ENCODE results near the gene ANKRD63.

ANKRD63 gene, protein sequence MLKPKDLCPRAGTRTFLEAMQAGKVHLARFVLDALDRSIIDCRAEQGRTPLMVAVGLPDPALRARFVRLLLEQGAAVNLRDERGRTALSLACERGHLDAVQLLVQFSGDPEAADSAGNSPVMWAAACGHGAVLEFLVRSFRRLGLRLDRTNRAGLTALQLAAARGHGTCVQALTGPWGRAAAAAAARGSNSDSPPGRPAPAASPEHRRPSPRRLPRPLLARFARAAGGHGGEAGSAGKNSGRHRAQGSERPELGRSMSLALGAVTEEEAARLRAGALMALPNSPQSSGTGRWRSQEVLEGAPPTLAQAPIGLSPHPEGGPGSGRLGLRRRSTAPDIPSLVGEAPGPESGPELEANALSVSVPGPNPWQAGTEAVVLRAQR

DNA sequence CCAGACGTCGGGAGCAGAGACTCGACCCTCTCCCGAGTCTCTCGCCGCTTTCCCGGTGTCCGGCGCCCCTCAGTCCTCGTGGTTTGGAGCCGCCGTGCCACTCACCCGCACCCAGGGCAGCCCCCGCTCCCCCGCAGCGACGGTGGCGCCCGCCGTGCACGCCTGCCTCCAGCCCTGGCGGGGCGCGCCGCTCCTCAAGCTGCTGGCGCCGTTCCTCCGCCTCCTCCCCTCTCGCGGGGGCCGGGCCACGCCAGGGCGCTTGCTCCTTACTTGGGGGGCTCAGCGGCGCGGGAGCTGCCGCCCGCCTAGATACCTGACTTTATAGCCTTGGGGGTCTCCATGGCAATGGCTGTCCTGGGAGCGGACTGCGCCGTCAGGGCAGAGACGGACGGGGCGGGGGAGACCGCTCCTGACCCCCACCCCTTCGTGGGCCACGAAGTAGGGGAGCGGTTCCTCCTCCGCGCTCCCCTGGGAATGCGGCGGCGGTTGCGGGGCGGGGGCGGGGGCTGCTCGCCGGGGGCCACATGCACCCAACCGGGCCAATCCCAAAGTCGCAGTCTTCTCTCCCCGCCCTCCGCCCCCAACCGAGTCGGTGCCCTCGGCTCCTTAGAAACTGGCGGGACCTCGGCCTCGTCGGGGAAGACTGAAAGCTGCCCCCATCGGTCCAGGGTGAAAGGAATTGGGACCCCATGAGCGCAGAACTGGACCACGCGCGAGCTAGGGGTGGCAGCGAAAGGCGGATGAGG lies at the start of gene ANKRD63:
Gene ANKRD63 (minus strand): TSS at position 196 of the 746 bp plus-strand sequence. CDS start 478 bp downstream, outside the sequence.
- no peak for DNase-seq (ENCODE audit: low spot score)

DNA sequence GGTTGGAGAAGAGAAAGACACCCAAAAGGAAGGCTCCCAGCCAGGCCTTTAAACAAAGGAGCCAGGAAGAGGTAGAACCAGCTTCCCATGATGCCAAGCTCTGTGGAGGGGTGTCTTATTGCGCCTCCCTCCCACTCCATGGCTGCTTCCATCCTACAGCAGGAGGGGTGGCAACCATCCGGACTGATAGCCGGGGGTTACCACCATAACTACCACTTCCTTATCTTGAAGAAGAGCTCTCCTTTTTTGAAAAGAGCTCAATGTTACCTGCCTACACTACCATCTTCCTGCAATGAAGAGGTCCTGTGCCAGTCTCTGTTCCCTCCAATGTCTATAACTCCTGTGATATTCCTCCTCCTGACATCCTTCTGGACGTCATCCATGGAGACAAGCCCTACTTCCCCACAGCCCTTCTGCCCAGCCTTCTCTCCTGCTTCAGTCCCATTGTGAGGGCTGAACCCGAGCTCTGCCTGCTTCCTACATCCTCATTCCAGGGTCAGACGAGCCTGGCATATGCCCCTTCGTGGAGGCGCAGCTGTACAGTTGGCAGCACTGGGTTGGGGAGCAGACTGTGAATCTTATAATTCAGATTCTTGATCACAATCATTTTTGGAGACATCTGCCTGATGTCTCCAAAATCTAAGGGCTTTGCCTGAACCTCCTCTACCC lies 49.4 kb upstream of the ANKRD63 start:
- no peak for DNase-seq (ENCODE audit: low spot score)

DNA sequence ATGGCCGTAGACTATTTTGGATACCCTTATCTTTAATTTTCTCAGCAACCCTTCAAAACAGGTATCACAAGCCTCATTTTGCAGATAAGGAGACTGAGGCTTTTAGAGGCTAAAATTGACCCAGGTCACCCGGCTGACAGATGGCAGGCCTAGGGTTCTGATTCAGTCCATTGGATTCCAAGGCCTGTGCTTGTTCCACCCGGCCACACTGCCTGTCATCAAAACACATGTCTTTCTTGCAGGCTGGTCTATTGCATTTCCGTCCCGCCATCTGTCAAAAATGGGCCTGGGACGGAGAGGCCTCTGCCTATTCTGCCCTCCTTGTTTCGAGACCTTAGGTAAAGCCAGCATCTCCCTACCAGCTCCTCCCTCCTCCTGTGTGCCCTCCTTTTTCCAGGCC lies 48.8 kb upstream of the ANKRD63 start:
- no peak for DNase-seq (ENCODE audit: low spot score)

DNA sequence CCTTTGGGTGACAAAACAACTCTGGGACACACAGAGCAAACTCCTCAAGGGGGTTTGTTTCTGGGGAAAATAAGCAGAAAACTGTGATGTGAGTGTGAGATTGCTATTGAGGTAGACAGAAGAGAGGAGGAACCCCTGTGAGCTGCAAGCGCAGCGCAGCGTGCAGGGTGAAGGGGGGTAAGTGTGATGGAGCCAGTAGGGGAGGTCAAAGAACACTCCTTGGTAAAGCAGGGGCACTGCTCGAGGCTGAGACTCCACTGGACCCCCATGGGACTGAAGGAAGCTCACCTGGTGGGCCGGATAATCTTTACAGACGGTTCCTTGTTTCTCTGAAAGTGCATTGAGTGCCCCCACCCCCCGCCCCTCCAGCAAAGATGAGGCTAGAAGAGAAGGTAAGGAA lies 48.2 kb upstream of the ANKRD63 start:
- no peak for DNase-seq (ENCODE audit: low spot score)

DNA sequence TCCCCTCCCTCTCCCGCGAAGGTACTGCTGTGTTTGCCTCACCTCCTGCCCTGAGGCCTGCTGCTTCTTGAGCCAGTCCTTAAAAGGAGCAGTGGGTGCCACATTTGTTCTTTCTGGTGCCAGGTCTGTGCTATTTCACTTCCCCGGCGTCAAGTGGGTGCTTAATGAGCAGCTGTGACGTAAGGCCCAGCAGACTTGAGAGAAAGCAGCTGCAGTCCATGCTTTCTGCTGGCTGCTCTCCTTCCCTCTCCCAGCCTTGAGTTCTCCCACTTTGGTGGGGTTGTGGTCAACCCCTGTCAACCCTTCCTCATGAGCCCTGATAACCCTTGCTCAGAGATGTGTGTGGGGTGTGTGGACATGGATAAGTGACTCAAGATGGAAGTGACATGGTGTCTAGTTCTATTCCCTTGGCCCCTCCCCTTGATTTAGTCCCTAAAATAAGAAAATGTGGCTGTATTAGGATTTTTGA lies 47.5 kb upstream of the ANKRD63 start:
- no peak for DNase-seq (ENCODE audit: low spot score)

DNA sequence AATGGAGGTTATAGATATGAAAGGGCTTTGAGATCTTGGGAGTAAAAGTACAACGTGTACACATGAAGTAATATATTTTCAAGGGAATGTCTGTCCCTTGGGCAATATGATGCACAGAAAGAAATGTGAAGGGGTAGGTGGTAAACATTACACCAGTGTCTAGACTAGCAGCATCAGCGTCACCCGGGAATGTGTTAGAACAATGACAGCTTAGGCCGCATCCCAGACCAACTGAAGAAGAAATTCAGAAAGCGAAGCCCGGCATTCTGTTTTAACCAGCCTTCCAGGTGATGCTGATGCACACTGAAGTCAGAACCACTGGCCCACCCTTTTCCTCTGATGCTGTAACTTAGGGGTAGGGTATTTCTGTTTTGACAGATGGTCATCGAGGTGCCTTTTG lies 46.9 kb upstream of the ANKRD63 start:
- no peak for DNase-seq (ENCODE audit: low spot score)

DNA sequence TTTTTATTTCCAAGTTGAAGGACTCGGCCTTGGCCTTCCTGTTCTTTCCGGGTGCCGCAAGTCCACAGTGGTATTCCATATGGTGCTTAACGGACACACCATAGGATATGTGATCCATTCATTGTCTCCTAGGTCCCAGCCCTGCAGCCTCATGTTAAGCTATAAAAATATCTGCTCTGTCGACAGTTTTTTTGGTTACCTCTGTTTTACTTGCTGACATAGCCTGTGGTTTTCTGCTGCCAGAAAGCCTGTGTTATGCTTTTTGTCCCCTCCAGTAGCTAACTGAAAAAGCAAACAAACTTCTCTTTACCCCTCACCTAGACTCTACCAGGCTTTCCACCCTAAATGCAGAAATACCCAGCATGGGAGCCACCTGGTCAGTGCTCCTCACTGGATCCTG lies 45.9 kb upstream of the ANKRD63 start:
- DNase-seq (ENCODE audit: low spot score), result no peak

DNA sequence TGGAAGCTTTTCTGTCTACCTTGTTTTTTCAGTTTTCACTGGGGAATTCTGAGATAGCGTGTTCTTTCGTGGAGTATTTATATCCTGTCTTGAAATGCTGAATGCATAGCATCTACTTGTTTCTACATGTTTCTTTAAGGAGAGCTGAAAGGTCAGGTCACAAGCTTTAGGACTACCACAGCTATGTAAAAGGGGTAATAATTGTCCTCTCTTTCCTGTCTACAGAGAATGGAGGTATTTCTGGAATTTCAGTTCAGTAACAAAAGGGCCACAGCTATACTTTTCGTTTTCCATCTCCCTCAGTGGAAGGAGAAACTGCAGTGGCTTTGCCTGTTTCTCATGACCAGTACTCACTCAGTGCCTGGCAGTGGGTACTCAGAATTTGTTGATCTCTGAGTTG lies 45.3 kb upstream of the ANKRD63 start:
- no peak for DNase-seq (ENCODE audit: low spot score)

DNA sequence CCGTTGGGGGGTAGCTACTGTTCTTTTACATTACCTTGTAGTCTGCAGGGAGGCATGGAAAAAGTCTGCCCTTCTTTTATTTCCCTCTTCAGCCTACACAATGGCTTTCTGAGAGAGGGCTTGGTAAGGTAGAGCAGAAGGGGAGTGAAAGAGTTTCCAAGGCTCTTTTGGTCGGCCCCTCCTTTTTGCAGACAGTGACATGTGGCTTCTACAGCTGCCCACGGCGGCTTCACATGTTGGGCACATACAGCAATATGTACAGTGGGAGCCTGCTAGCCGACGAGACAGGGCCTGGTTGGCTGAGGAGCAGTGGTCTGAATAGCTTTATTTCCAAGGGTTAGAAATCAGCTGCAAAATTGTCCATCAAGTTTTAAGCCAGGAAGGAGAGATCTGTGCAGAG lies 44.6 kb upstream of the ANKRD63 start:
- DNase-seq (ENCODE audit: low spot score), result no peak

DNA sequence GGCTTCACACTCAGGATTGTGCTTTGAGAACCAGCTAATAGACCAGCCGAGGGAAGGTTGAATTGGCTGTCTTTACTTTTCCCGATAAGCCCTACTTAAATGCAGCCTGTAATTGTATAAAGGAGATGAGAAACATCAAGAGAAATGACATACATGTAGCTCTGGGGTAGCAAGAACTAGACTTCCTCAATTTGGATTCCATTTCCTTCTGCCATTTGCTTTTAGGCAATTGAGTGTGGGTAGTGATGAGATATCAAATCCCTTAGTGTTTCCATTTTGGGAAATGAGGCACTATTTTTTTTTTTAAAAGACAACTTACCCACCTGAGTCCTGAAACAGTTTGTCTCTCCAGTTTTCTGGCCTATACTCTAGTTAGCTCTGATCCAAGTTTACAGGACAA lies 42.8 kb upstream of the ANKRD63 start:
- no peak for DNase-seq (ENCODE audit: low spot score)

DNA sequence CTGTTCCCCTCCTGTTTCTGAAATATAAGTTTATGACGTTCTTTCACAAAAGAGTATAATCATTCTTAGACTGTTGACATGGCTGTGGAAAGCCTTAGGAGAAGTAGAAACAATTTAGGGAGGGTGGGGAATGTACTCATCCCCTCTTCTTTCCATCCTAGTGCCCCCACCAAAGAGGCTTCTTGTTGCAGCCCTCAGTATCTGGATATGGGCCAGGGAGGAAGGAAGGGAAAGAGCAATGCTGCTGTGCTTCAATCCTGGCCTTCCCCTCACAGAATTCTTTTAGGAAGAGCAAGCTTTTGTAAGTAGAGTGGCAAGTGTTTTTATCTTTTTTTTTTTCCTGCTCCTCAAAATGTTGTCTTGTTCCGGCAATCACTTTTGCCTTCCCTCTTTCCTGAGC lies 42.3 kb upstream of the ANKRD63 start:
- DNase-seq (ENCODE audit: low spot score), result no peak

DNA sequence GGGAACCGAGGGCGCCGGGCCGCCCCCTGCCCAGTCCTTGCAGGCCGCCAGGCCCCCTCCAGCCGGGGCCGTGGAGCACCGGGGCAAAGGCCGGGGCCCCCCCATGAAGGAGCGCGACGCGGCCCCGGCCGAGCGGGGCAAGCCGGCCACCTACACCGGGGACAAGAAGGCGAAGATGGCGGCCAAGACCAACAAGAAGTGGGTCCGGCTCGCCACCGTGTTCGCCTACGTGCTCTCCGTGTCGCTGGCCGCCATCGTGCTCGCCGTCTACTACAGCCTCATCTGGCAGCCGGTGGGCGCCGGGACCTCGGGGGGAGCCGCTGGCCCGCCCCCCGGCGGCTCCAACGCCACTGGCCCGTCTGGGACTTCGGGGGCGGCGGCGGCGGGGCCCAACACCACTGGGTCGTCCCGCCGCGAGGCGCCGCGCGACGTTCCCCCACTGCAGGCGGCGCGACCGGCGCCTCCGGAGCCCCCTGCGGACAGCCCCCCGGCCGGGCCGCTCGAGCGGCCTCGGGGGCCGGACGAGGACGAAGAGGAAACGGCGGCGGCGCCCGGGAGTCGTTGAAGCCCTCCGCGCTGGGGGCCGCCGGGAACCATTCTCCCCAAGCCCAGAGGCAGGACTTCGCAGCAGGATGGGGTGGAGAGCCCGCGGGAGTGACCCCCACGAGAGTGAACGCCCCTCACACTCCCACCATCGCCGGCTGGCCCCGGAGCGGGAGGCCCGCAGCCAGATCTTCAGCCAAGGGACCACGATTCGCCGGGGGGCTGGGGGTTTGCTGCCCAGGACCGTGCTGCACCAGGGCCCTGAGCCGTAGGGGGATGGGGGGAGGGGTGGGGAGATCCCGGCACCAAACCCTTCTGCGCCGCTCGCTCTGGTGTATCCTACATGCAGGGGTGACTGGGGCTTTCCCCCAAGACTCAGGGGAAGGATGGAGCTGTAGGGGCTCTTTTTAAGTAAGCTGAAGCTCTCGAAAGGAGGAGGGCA lies 41.4 kb upstream of the ANKRD63 start:
- DNase-seq (ENCODE audit: low spot score), result peak; percentile 21

DNA sequence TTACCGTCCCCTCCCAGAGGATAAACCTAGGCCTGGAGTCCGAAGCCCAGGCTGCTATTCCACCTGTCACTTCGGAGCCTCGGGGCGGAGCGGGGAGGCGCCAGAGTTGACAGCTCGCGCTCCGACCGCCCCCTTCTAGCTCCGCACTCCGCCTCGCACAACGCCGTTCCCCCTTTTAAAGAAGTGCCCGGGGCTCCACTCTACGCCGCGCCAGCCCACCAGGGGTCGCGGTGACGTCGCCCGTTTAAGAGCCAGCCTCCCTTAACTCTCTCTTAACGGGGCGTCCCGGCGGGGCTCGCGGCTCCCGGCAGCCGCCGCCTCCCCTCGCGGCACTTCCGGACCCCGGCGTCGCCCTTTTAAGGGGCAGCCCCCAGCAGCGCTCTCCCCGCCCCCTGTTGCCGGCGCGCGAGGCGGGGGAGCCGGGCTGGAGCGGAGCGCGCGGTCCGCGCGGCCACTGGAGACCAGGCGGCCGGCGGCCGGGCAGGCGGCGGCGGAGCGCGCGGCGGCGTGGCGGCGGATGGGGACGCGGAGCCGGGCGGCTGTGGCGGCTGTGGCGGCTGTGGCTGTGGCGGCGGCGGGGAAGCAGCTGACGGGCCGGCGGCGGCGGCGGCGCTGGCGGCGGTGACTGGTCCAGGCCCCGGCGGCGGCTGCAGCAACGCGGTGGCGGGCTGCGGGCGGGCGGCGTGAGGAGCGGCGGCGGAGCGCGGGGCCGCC lies 40.5 kb upstream of the ANKRD63 start, which contains the start of gene INAFM2:
Gene INAFM2 (plus strand): TSS at position 454 of the 714 bp plus-strand sequence. CDS start 364 bp downstream, outside the sequence.
- peak; percentile 92 for DNase-seq (ENCODE audit: low spot score)

DNA sequence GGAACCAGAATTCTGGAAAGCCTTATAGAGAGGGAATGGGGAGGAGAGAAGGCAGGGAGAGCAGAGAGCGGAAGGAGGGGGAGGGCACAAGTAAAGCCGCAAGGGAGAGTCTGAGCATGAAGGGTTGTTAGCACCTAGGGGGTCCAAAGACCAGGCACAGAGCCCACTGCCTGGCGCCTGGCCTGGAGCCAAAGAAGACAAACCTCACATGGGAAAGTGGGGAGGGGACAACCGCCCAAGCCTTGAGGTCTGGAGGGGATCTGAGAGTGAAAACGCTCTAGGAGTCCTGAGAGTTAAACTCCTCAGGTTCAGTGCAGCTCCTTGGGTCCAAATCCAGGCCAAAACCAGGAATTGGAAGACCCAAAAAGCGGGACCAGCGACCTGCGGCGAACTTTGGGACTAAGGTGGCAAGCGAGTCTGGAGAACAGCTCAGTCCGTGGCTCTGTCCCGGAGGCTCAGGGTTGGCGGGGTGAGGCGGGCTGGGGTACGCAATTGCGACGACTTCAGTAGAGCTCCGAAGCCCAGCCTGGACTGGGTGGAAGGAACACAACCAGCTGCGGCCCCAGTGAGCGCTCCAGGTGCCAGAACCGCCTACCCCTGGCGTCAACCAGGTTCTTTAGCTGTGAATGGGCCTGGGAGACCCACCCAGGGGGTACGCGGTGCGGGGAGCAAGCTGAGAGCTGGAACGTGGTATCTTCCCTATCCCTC lies 39.8 kb upstream of the ANKRD63 start:
- DNase-seq (ENCODE audit: low spot score), result no peak

DNA sequence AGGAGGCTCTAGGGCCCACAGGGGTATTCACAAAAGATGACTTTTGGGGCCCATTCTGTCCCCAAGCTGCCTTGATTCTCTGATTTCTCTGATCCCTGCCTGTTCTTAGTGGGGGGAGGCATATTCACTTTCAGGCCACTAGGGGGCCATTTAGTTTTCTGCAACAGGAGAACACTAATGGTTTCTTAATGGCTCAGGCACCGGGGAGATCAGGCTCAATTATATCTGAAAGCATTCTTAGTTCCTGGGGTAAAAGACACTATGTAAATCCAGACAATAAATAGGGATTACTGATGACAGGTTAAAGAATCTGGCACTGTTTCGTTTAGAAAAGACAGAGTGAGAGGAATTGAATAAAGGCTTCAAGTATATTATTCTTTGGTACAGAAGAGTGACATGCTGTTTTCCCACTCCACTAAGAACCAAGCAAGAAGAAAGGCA lies 38.1 kb upstream of the ANKRD63 start:
- peak; percentile 82 for DNase-seq (ENCODE audit: low spot score)

DNA sequence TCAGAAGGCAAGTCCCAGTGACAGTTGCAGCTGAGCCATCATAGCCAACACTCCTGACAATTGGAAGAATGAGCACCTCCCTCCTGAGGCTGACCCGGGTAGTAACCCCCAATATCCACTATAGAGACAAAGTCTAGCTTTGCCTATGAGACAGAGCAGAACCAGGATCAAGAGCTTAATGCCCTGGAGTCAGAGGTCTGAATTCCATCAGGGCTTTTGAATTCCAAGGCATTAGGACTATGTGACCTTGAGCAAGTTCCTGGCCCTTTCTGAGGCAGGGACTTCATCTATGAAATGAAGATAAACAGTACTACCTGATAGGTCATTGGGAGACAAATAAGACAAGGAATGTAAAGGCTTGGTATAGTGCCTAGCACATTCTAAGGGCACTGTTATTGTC lies 37.5 kb upstream of the ANKRD63 start:
- DNase-seq (ENCODE audit: low spot score), result no peak

DNA sequence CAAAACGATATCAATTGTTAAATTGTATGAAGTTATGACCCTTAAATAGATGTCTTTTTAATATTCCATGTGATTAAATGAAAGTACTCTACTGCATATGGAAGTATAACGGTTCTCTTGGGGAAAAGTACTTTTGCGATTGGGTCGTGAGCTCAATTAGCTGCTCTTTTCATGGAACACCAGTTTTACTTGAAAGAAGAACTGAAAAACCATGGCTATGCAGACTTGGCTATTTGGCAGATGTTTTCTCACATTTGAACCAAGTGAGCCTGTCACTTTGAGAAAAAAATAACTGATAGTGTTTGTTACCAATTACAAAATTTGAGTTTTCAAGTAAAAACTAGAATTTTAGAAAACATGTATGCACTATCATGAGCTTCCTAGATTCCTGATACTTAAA lies 34.7 kb upstream of the ANKRD63 start:
- no peak for DNase-seq (ENCODE audit: low spot score)

DNA sequence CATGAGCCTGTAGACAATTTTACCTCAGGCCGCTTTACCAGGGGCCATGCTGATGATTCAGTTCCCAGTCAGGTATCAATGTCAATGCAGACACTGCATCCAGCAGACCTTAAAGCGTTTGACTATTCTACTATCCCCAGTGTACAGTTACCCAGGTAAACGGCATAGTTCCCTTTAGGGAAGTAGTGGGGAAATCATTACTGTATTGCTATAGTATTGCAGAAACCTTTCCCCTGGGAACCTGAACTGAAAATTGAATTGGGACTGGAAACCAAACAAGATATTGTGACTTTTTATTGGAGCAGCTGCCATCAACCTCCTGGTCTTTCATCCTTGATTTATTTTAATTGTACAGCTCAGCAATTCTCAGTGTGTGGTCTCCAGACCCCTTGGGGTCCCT lies 34.1 kb upstream of the ANKRD63 start:
- no peak for DNase-seq (ENCODE audit: low spot score)

DNA sequence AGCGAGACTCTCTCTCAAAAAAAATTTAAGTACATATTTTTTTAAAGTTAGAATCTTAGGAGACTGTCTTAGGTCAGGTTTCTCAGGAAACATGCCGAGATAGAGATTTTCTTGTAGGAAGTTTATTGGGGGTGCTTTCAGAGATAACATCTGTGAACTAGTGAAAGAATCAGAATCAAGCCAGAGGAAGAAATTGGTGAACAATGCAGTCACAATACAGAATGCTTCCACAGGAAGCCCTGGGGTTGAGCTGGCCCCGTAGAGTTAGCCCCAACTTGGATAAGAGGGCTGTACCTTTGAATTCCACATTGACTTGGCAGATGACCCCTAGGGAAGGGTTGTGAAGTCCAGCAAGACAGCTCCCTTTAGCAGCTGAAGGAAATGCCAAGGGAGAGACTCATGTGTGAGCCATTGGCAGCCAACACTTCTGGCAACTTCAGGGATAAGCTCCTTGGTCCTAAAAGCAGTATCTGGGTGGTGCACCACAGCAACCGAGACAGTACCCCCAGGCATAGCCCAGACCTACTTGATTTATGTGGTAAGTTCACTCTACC lies 31.9 kb upstream of the ANKRD63 start:
- DNase-seq (ENCODE audit: low spot score), result peak; percentile 29
